Stimulated activated CD4-positive, alpha-beta T cell treated with anti-CD3 and anti-CD28 coated beads, Interleukin-12 subunit alpha, Interleukin-12 subunit beta, amount 100 ng/mL, for 48 hours (primary cell): ENCODE measurements around the gene SULT1E1.

Experiments
- DNase-seq, 3 donors: peaks; one replicate each; pipeline ENCODE4 v3.0.0-alpha.2; 2020; ENCODE audit warnings: low read depth in 2 of 3, low spot score in 1 of 3

Gene SULT1E1, protein sequence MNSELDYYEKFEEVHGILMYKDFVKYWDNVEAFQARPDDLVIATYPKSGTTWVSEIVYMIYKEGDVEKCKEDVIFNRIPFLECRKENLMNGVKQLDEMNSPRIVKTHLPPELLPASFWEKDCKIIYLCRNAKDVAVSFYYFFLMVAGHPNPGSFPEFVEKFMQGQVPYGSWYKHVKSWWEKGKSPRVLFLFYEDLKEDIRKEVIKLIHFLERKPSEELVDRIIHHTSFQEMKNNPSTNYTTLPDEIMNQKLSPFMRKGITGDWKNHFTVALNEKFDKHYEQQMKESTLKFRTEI

DNA sequence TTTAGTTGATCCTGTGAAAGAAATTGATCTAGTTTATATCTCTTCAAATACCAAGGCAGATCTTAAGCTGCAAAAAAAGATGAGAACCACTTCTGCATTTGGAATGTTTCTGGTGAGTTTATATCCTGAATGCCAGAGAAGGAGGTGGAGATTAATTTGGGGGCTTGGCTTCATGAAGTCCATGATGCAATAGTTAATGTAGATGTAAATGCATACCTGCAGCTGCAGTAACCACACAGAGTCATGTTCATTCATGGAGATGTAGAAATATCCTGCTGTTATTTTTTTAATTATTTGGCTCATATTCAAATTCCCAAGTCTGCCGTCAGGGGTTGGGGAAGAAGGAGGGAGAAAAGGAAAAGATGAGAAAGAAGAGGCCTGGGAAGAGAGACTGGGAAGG lies at the start of gene SULT1E1:
SULT1E1 (minus strand) TSS at position 94 of the 400 bp plus-strand sequence. CDS start 2,501 bp downstream, outside the sequence.
- DNase-seq: no peak

DNA sequence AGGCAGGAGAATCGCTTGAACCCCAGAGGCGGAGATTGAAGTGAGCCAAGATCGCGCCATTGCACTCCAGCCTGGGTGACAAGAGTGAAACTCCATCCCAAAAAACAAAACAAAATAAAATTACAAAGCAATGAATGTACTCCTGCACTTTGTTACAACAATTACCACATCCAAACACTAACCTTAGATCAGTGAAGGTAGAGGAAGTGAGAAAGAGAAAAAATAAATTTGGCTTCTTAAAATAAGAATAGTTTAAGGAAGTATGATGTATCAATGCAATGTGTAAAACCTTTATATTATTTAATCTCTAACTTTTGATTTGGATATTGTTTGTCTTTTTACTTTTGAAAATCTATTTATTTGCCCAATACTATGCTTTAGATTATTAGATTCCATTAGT lies 49.2 kb upstream of the SULT1E1 start:
- DNase-seq: no peak

DNA sequence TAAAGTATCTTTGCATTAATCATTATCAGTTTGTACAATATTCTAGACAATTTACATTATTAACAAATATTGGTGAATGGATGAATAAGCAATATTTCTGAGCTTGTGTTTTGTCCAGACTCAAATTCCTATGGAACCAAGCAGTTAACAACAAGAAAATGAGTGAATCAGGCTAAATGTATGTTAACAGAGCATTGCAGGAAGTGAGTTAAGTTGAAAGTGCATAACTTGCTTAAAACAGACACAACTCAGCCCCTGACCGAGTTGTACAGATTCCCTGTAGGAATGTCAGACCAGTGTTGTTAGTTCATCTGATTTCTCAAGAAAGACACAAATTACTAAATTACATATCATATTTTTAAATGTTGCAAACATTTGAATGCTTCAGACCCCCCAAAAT lies 47.2 kb upstream of the SULT1E1 start:
- DNase-seq: no peak

DNA sequence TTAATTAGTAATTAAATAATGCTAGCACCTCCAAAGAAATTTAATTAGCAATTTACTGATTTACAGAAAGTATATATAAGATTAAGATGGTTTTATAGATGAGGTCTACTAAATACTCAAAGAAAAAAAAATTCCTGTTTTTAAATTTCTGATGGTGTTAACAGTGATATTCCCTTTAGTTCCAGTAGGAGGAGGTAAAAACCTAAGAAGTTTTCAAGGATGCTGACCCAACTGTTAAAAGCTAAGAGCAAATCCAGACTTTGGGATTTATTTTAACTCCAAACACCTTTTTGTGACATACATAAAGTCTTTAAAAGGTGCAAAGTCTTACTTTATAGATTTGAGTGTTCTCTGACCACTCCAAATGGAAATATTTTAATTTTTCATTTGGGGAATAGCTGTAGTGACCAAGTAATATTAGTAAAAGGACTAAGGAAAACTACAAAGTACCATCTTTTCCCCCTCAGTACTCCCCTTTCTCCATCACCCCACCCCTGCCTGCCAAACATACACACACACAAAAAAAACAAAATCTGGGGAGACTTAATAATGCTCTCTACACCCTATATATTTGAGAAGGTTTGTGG lies 36.7 kb upstream of the SULT1E1 start:
- no peak for DNase-seq

DNA sequence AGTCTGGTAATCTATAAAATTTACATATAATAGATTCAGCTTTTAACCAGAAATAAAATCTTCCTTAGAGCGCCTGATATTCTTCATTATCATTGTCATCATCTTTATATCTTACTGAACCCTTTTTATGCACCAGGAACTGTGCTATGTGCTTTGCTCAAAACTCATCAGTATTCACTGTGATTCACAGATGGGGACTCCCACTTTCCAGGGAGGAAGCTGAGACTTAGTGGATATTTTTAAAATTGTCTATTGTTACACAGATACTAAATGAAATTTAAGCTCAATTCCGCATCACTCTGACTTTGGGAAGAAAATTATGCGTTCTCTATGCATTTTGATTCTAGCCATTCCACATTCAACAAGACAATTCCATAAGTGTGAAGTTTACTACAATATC lies 34.8 kb upstream of the SULT1E1 start:
- DNase-seq: no peak

DNA sequence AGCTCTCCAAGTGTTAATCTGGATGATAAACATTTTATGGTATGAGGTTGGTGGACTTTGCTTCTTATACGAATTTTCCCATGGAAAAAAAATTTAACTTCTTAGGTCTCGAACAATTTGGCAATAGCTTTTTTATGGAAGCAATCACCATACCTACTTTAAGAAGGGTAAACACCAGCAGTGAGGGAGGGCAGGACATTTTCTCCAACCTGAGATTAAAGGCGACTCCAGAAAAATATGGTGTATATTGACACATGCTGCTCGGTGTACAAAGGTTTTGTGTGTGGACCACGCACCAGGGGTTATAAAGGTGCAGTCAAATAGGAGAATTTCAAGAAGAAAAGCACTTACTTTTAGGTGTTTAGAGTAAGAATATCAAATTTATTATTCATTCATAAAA lies 34.2 kb upstream of the SULT1E1 start:
- DNase-seq: no peak

DNA sequence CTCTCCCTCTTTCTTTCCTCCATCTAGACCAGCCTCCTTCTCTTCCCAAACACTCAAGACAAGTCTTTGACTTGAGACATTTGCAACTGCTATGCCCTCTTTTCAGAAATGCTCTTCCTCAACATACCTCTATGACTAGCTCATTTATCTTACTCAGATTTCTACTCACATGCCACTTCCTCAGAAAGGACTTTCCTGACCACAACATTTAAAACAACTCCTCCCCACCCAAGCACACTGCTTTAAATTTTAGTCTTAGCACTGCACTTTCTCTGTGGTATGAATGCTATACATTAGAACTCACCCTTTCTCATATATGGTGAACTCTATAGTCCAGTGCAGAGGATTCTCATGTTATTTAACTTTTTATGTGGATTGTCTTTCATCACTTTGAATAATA lies 28.4 kb upstream of the SULT1E1 start:
- DNase-seq: no peak

DNA sequence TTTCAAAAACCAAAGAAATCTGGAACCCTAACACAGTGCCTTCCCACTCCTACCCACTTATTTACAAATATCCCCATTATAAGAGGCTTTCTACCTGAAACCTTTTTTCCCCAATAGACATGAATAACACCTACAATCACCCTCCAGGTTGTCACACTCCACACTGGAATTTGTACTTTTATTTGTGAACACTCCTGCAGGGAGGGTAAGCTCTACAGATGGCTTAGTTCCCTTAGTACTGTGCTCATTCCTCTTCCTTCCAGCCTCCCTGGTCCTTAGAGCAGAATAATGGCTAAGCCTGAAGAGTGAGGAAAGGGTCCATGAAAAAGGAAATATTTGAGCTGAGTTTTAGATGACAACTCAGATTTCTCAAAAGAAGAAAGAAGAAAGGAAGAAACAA lies 22.2 kb upstream of the SULT1E1 start:
- no peak for DNase-seq

DNA sequence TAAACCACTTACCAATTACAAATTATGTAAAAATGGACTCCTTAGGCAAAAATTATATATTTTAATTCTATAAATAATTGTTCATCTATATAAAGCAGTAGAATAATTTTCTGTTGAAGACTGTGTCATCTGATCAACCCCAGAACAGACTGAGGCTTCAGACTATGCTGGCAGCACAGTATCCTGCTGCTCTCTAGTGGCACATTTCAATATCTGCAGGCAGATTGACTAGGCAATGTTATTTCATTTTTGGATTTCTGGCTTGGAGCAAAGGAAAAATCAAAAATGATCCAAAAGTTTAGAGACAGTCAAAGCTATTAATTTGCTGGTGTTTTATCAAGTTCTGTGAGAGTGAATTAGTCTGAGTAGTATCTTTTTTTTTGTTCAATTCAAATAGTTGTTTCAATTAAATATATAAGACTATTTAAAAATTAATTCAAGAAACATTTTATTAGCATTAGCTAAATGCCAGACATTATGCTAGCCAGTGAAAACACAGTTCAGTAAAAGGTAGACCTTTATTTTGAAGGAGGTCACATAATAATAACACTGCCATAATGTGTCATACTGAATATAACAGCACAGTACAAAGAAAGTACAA lies 21.3 kb upstream of the SULT1E1 start:
- DNase-seq: peak in 2 of 3 donors; percentile 1 to 3

DNA sequence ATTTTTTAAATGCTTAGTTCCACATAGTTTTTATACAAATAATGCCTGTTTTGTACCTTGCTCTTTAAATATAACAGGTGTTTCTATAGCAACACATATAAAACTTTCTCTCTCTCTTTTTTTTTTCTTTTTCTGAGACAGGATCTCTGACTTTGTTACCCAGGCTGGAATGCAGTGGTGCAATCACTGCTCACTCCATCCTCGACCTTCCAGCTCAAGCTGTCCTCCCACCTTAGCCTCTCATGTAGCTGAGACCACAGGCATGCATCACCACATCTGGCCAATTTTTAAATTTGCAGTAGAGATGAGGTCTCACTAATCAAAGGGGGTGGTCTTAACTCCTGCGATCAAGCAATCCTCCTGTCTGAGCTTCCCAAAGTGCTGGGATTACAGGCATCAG lies 18.3 kb upstream of the SULT1E1 start:
- DNase-seq: no peak

DNA sequence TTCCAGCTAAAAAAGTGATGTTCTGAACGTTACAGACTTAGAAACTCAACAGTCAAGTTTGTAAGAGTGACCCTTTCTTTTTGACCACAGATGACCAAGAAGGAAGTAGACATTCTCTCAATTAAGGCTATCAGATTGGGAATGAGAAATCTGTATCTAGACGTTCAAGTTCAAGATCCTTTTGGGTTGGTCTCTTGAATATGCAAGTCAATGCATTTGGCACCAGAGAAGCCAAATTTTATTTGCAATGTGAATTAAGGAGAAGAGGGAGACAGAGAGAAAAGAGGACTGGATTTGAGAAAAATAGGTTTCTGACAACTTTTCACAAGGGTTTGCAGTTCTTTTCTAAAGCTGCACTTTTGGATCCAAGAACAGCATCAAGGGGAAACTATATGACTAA lies 17.5 kb upstream of the SULT1E1 start:
- DNase-seq: no peak

DNA sequence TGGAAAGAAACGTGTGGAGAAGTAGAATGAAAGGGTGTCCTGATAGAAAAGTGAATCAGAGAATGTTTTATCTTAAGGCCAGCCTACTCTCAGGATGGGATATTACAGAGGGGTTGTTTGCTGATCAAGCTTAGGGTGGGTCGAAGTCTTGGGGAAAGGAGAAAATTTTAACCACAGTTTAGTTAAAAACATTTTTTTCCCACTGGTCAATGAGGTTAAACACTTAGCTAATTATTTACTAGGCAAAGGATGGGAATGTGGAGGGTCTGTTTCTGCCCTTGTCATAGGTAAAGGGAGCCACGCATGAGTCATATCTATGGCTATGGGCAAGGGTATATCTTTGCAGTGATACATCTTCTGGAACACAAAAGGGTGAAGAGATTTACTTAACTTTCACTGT lies 16.1 kb upstream of the SULT1E1 start:
- DNase-seq: no peak

DNA sequence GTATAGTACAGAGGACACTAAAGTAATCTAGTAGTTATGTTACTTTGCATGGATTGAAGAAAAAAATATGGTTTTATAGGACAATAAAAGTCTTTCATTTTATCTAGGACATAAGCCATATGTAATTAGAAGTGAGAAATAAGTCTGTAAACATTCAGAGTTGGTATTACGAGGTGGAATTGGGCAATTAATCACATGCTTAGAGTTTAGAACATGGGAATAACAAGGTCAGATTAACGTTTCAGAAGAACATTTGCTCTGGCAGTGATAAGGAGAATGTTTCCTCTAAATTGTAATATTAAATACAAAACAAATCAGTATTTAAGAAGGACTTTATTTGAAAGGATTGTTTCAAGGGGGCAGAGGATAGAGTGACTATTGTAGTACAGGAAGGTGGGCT lies 15.6 kb upstream of the SULT1E1 start:
- no peak for DNase-seq

DNA sequence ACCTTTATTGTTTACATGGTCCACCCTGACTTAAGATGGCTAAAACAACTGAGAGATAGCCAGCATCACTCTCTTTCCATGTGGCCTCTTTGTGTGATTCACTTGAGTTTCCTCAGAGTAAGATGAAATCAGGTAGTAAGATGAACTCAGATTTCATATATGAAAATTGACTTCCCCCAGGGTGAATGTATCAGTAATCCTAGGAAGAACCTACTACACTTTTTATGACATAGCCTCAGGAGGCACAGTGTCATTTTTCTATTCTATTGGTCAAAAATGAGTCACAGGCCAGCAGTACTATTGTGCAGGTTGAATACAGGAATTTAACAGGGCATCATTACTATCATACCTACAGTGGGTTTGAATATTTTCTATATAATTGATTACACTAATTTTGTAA lies 14.6 kb upstream of the SULT1E1 start:
- DNase-seq: no peak

DNA sequence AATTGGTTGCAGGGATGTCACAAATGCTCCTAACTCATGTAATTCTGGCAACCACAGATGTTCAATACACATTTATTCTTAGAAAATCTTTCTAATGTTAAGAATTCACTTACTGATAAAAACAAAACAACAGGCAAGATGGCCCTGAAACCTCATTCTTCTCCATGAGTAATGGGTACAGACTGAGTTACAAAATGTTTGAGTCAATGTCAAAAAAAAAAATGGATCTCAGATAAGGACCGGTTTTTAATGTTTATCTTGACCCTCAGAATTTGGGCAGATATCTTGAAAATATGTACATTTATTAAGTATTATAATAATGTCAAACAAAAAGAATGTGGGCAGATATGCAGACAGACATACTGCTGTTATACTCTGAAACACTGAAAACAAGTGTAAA lies 1.8 kb upstream of the SULT1E1 start:
- no peak for DNase-seq

DNA sequence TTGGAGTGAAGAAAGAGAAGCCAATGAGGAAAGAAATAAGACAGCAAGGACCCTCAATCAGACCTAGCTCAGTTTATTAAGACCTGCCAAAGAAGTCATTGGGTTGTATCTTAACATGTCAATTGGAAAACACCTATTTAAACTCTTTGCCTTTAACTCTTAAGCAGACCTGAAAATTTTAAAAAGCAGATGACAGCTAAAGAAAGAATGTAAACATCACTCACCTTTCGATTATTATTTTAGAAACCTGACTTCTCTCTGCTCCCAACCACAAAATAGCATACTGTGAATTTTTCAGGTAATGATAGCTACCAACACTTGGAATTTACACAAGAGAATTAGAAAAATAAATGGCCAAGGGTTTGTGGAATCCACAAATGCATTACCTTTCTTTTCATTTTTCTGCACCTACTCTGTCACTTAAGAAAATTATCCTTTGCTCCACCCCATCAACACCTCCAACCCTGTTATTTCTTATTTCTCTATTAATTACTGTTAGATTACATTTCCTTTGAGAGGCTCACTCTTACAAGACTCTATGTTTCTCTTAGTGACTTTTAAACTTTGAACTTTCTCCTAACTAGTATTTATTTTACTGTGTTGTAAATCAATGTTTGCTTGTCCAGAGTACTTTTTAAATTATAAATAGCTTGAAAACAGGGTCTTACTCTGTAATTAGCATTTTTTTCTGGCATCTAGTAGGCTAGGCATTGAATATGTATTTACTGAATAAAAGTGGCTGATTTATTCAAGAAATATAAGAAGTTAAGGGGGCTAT lies 765 bp upstream of the SULT1E1 start:
- no peak for DNase-seq

DNA sequence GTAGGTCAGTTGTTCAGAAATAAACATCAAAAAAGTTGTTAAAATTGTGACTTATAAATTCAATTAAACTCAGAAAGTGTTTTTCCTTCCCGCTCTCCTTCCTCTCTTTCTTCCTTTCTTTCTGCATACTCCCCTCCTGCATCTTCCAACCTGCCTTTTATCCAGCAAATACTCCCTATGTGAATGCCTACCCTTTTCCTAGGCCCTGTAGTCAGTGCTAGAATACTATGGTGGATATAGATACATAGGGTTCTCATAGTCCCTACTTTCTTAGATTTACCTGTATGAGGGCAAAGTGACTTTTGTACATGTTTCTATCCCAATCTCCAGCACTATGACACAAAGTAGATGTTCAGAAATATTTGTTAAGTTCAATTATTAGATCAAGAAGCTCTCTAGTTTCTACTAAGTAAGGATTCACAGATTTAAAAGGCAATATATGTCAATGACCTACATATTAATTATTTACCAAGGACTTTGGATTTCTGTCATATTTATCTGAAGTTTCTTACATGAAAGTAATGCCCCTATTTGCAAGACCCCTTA lies 732 bp downstream of the SULT1E1 start:
- no peak for DNase-seq

DNA sequence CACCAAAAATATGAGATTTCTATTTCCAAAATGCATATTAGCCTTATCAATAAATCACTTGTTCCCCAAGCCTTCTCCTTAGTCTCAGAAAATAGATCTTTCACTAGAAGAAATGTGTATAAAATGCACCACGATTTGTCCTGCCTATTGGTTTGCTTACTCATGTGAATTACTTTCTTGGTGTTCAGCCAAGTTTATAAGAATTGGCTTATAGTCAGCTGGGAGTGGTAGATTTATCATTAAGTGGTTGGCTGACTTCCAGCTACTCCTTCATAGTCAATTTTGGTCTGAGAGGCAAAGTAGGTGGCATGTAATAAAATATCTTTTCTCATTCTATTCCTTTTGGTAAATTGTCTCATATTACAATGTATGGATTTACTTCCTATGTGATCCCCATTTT lies 1.3 kb downstream of the SULT1E1 start:
- DNase-seq: no peak

DNA sequence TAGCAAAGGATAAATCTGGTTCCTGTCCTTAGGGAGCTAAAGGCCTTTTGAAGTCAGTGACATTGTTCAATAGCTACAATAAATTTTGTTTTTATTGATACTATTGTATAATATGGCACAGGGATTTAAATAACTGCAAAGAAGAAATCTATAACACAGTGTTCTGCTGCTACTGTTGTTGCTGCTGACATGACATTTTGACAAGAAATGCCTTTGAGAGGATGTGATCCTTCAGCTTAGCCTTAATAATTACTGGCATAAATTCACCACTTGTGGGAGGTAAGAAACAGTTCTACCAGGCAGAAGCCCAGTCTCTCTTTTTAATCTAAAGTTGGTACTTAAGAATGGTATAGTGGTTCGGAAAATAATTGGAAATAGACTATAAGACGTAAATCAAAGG lies 4.1 kb downstream of the SULT1E1 start:
- no peak for DNase-seq

DNA sequence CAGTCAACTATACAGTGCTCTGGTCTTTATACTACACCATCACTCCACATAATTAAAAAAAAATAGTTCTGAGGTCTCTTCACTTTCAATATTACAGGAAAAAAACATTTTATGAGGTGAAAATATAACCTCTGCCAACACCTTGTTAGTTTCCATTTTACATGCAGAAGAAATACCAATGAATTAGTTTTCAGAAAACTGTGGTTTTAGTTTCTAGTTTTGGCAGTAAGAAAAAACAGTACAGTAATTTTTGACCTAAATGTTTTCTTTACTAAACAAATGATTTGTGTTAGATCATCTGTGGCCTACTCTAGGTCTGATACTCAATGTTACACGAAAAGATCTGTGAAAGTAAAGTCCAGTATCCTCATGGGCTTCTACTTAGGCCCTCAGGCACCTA lies 10.0 kb downstream of the SULT1E1 start:
- DNase-seq: no peak

DNA sequence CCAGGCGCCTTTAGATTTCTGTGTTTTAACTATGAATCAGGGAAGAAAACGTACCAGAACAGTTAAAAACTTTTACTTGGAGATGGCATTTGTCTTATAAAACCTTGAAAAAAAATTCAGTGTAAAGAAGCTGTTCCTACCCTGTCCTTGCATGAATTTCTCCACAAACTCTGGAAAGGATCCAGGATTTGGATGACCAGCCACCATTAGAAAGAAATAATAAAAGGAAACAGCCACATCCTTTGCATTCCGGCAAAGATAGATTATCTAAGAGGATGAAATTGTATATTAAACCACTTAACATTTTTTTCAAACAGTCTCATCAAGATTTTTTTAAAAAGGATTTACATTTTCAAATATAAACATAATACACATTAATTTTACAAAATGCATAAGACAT lies 10.6 kb downstream of the SULT1E1 start:
- no peak for DNase-seq

DNA sequence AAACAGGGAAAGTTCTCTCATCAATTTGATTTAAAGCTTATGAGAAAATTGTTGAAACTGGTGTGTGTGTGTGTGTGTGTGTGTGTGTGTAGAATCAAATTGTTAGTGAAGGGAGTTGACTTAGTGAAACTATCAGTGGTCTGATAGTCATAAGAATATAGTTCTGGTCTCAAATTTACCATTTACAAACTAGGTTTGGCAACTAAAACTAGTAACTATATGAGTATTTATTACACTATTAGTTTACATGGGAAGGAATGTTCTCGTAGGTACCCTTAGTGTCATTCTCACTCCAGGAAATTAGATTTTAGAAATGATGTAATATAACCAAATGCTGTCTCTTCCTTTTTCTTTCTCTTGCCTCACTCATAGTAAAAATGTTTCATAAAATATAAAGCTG lies 11.9 kb downstream of the SULT1E1 start:
- DNase-seq: no peak
